H1 (cell line): ENCODE measurements around the gene CAPN2. TPM values are rescaled to one million over a fixed set of nuclear protein-coding genes. Genes with fewer than 3 reads are reported as not detected.

Experiments
- CTCF ChIA-PET: fragments of 300-600 bp; sonication (Branson Sonifier 250); formaldehyde crosslinking; loops from one replicate; lab custom pipeline; 2021; ENCODE audit not compliant: partially characterized antibody; lab: Charles Lee
- POLR2A ChIA-PET: fragments of 300-600 bp; sonication (Branson Sonifier 250); formaldehyde crosslinking; loops from one replicate; lab custom pipeline; 2021; ENCODE audit warnings: inconsistent platforms; ENCODE audit not compliant: partially characterized antibody; lab: Charles Lee
- DNase-seq, 2 experiments: peaks; one replicate each; pipeline versions ENCODE4 v3.0.0 to v3.0.0-alpha.2; 2010 to 2022; ENCODE audit warnings: low spot score in 2 of 2, low read depth in 1 of 2, mixed read lengths in 1 of 2
- FAIRE-seq: peaks from 2 replicates; lab custom pipeline; 2011; peaks lifted over from hg19 to GRCh38; lab: Jason Lieb, UNC
- H2AFZ ChIP-seq: 2 replicates; pipeline ENCODE4 v1.8.1; 2012; ENCODE audit warnings: low read length, inconsistent platforms
- H2AK5ac ChIP-seq: 2 replicates; pipeline ENCODE4 v1.6.1; 2013; ENCODE audit warnings: low read depth, low read length
- H2BK120ac ChIP-seq: replicated peaks from 2 replicates; pipeline ENCODE3; 2013; ENCODE audit warnings: low read depth, low read length, inconsistent platforms
- H2BK12ac ChIP-seq: 2 replicates; pipeline ENCODE4 v1.6.1; 2013; ENCODE audit warnings: low read depth, low read length
- H2BK15ac ChIP-seq: 2 replicates; pipeline ENCODE4 v1.6.1; 2013; ENCODE audit warnings: low read length
- H2BK20ac ChIP-seq: 2 replicates; pipeline ENCODE4 v1.6.1; 2013; ENCODE audit warnings: low read length
- H2BK5ac ChIP-seq: 2 replicates; pipeline ENCODE4 v1.6.1; 2013; ENCODE audit warnings: low read depth, low read length
- H3K14ac ChIP-seq: 2 replicates; pipeline ENCODE4 v1.6.1; 2013; ENCODE audit warnings: inconsistent platforms; ENCODE audit not compliant: insufficient read length
- H3K18ac ChIP-seq: 2 replicates; pipeline ENCODE4 v1.6.1; 2013; ENCODE audit warnings: low read length; ENCODE audit errors: extremely low read depth
- H3K23ac ChIP-seq: 2 replicates; pipeline ENCODE4 v1.6.1; 2013; ENCODE audit warnings: inconsistent platforms; ENCODE audit not compliant: insufficient read length
- H3K23me2 ChIP-seq: 2 replicates; pipeline ENCODE4 v1.6.1; 2013; ENCODE audit warnings: low read depth, low read length
- H3K27ac ChIP-seq: 2 replicates; pipeline ENCODE4 v1.6.1; 2011; ENCODE audit warnings: low read depth, low read length, inconsistent platforms
- H3K27me3 ChIP-seq, 4 experiments: replicated peaks in 1 of 4; 1 replicate in 1 of 4; 2 replicates in 3 of 4; pipeline versions ENCODE4 v1.6.1 to v1.8.1; 2011 to 2013; ENCODE audit warnings: low read length in 3 of 4, mild to moderate bottlenecking in 3 of 4, inconsistent platforms in 2 of 4, mixed read lengths in 2 of 4, moderate library complexity in 1 of 4; ENCODE audit not compliant: control insufficient read depth in 3 of 4, insufficient read depth in 3 of 4; ENCODE audit errors: extremely low read depth in 1 of 4
- H3K36me3 ChIP-seq, 4 experiments: 2 replicates each; pipeline versions ENCODE4 v1.6.1 to v1.8.1; 2011 to 2013; ENCODE audit warnings: mild to moderate bottlenecking in 4 of 4, low read length in 3 of 4, moderate library complexity in 2 of 4, control low read depth in 1 of 4, inconsistent platforms in 1 of 4; ENCODE audit not compliant: insufficient read depth in 4 of 4, control insufficient read depth in 2 of 4
- H3K4ac ChIP-seq: replicated peaks from 2 replicates; pipeline ENCODE3; 2013; ENCODE audit warnings: low read length, low read depth, mixed read lengths, inconsistent platforms; ENCODE audit not compliant: insufficient read length
- H3K4me1 ChIP-seq, 4 experiments: replicated peaks in 1 of 4; 1 replicate in 1 of 4; 2 replicates in 3 of 4; pipeline versions ENCODE4 v1.6.1 to v1.8.1; 2011 to 2013; ENCODE audit warnings: low read length in 3 of 4, inconsistent platforms in 2 of 4, mixed read lengths in 1 of 4; ENCODE audit not compliant: insufficient read depth in 4 of 4, control insufficient read depth in 3 of 4
- H3K4me2 ChIP-seq, 2 experiments: 2 replicates each; pipeline versions ENCODE4 v1.6.1 to v1.8.1; 2011 to 2013; ENCODE audit warnings: low read depth in 2 of 2, low read length in 2 of 2, control low read depth in 1 of 2, inconsistent platforms in 1 of 2, mild to moderate bottlenecking in 1 of 2; ENCODE audit not compliant: insufficient read depth in 1 of 2
- H3K4me3 ChIP-seq, 4 experiments: fragments of 200-600, 300-600 bp in 1 of 4; sonication (generic), shearing (Covaris generic), sonication (Bioruptor Twin) in 1 of 4; 2 replicates each; pipeline versions ENCODE4 v1.5.1 to v1.8.1; 2011 to 2016; ENCODE audit warnings: low read length in 4 of 4, low read depth in 3 of 4, control low read depth in 2 of 4, inconsistent platforms in 2 of 4, mild to moderate bottlenecking in 2 of 4, mixed read lengths in 1 of 4, moderate library complexity in 1 of 4; ENCODE audit not compliant: insufficient read depth in 2 of 4; ENCODE audit errors: extremely low read depth in 1 of 4
- H3K56ac ChIP-seq: replicated peaks from 2 replicates; pipeline ENCODE3; 2013; ENCODE audit warnings: low read depth, mild to moderate bottlenecking, mixed read lengths, low read length, inconsistent platforms; ENCODE audit not compliant: insufficient read length
- H3K79me1 ChIP-seq: 2 replicates; pipeline ENCODE4 v1.6.1; 2013; ENCODE audit warnings: low read depth, low read length, control low read depth
- H3K79me2 ChIP-seq, 2 experiments: 2 replicates each; pipeline versions ENCODE4 v1.6.1 to v1.8.1; 2012 to 2013; ENCODE audit warnings: low read length in 2 of 2, mild to moderate bottlenecking in 2 of 2, inconsistent platforms in 1 of 2; ENCODE audit not compliant: insufficient read depth in 2 of 2, control insufficient read depth in 1 of 2
- H3K9ac ChIP-seq, 4 experiments: replicated peaks in 1 of 4; 1 replicate in 1 of 4; 2 replicates in 3 of 4; pipeline versions ENCODE4 v1.6.1 to v1.8.1; 2011 to 2013; ENCODE audit warnings: low read depth in 3 of 4, low read length in 3 of 4, control low read depth in 2 of 4, mild to moderate bottlenecking in 2 of 4, moderate library complexity in 2 of 4, inconsistent platforms in 1 of 4; ENCODE audit errors: extremely low read depth in 1 of 4
- H3K9me3 ChIP-seq, 2 experiments: 2 replicates each; pipeline versions ENCODE4 v1.6.1 to v1.8.1; 2012 to 2013; ENCODE audit warnings: mild to moderate bottlenecking in 2 of 2, moderate library complexity in 2 of 2, control low read depth in 1 of 2, inconsistent platforms in 1 of 2, low read depth in 1 of 2, low read length in 1 of 2, mixed read lengths in 1 of 2; ENCODE audit not compliant: insufficient read depth in 2 of 2
- H4K20me1 ChIP-seq, 2 experiments: replicated peaks in 1 of 2; 2 replicates each; pipeline versions ENCODE3 to v1.8.1; 2011 to 2013; ENCODE audit warnings: inconsistent platforms in 2 of 2, low read length in 2 of 2, mild to moderate bottlenecking in 1 of 2; ENCODE audit not compliant: insufficient read depth in 2 of 2, control insufficient read depth in 1 of 2
- H4K5ac ChIP-seq: 2 replicates; pipeline ENCODE4 v1.6.1; 2013; ENCODE audit warnings: low read length, low read depth, mixed read lengths, inconsistent platforms; ENCODE audit not compliant: insufficient read length
- H4K8ac ChIP-seq: 2 replicates; pipeline ENCODE4 v1.8.0; 2013; ENCODE audit warnings: mild to moderate bottlenecking, moderate library complexity, low read length, inconsistent platforms; ENCODE audit not compliant: insufficient read depth; ENCODE audit errors: extremely low read depth
- H4K91ac ChIP-seq: replicated peaks from 2 replicates; pipeline ENCODE3; 2013; ENCODE audit warnings: low read length, mixed read lengths, inconsistent platforms; ENCODE audit not compliant: insufficient read length
- CREB1 ChIP-seq: IDR thresholded peaks from 2 replicates; pipeline ENCODE4 v1.6.1; 2012; ENCODE audit warnings: inconsistent platforms
- SRF ChIP-seq: IDR thresholded peaks from 2 replicates; pipeline ENCODE4 v1.6.1; 2011; ENCODE audit warnings: mild to moderate bottlenecking, low read depth, low read length, moderate library complexity
- WGBS, 2 experiments: shearing (Covaris generic) in 1 of 2; methylation state at CpG; one replicate each; pipeline versions ENCODE4 v1.1.6 to v1.1.7; 2013 to 2015; ENCODE audit warnings: low lambda C conversion rate in 2 of 2, mixed read lengths in 2 of 2, inconsistent platforms in 1 of 2, low coverage in 1 of 2, missing lambda C conversion rate in 1 of 2; ENCODE audit not compliant: insufficient replicate concordance in 2 of 2, insufficient coverage in 1 of 2, insufficient read length in 1 of 2; ENCODE audit errors: extremely low coverage in 1 of 2, missing lambda C conversion rate in 1 of 2; 5-methylcytosine and 5-hydroxymethylcytosine counted together
- polyA plus RNA-seq, 7 experiments: library from polyadenylated mRNA; depleted of rRNA in 3 of 7; stranded (reverse) in 5 of 7; unstranded in 2 of 7; fragments of >200 nt in 5 of 7; fragments of 200-250 nt in 2 of 7; gene quantifications; 1 replicate in 5 of 7; 2 replicates in 1 of 7; 4 replicates in 1 of 7; pipeline versions ENCODE4 v1.2.1 to v1.2.3, GENCODE V29; 2011 to 2013; ENCODE audit warnings: missing spikeins in 2 of 7, mixed read lengths in 2 of 7
- total RNA-seq: library from RNA; stranded (reverse); fragmentation: NEBNext Ultra II Directional; extraction: Animal tissue kit (Norgen Biotek cat#: 25700); gene quantifications from 2 replicates; pipeline ENCODE4 v1.2.1, GENCODE V29; 2021

The CAPN2 gene
- total and polyA plus RNA-seq, 2 of the 8 experiments (the other 6 are each of a cell fraction or from before 2014, with no cell fraction given): 9.2 to 10.3 TPM

DNA sequence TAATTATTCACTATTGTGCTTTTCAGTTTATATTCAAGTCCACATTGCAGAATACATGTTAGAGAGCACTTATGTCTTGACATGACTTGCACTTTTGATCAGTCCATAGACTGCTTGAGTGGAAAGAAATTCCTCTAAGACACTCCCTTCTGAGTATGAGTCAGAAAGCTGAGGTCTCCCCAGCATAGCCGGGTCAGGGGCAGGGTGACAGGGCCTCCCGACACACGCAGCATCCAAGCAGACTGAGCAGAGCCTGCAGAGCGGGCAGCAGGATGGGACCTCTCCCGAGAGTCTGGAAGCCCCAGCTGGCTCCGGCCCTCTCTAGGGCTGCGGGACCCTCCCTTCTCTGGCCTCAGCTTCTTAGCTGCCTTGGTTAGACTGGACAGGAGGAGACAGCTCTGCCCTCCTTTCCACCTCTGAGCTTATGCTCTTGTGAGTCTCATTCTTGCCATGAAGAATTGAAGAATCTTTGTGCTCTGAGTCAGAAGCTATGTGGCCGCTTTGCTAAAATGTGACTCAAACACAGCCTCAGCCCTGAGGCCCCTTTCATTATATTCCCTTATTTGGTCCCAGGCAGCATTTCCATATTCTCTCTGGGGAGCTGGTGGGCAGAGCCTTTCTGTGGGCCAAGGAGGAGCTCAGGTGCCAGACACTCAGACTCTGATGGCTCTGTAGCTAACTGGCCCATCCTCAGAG, 11.2 kb upstream of the CAPN2 start:
- no peaks in the 10 kb centered on the region for H3K9me3 ChIP-seq
- H4K5ac ChIP-seq: no peak overlapping the region
- no peak overlapping the region for H3K18ac ChIP-seq
- H3K27me3 ChIP-seq: no peaks in the 10 kb centered on the region
- H4K20me1 ChIP-seq: no peaks in the 10 kb centered on the region
- ChIA-PET POLR2A (interaction anchor here (1.2 to 1.6 kb wide), 2 partner anchors 10 to 47 kb away, joined by 3 to 5 read pairs; no protein-coding TSS in a partner anchor), CTCF (interaction anchor here (0.6 to 5.8 kb wide), 8 partner anchors 17 to 559 kb away, joined by 3 to 67 read pairs (median 4); partner anchors contain the start of gene TLR5)
- peak overlapping the region; percentile 58; the same call in 1 of the 2 replicates for H4K8ac ChIP-seq
- H3K4me3 ChIP-seq: no peak overlapping the region
- no peaks in the 10 kb centered on the region for H3K23me2 ChIP-seq
- no peak overlapping the region for H3K27ac ChIP-seq
- H2BK12ac ChIP-seq: no peak overlapping the region
- no peak overlapping the region for H2BK15ac ChIP-seq
- WGBS, 2 experiments: 80% methylated on average over 8 of the region's 8 CpGs; no CpG with 5 or more reads in 1 of the 2 experiments
- TF ChIP-seq CREB1 (no peak), SRF (peak; percentile 46; the same call in 1 of the 2 replicates)
- H3K79me1 ChIP-seq: no peaks in the 10 kb centered on the region
- H2BK120ac ChIP-seq: no peak overlapping the region
- H2AFZ ChIP-seq: 0 out of 2 replicates have a peak overlapping the region, but pooled peaks have one; percentile 16
- H2BK5ac ChIP-seq: no peak overlapping the region
- H2BK20ac ChIP-seq: no peak overlapping the region
- no peaks in the 10 kb centered on the region for H3K79me2 ChIP-seq
- H3K4ac ChIP-seq: no peak overlapping the region
- H3K4me1 ChIP-seq: peaks cover 0 to 2% (median 0%) of the 10 kb centered on the region in 4 experiments; a peak in 2 of 7 replicates
- 0 out of 7 replicates have a peak overlapping the region, but pooled peaks of 1 of the 4 experiments have one; percentile 29 for H3K9ac ChIP-seq
- H3K4me2 ChIP-seq: no peak overlapping the region
- H4K91ac ChIP-seq: no peak overlapping the region
- H2AK5ac ChIP-seq: no peak overlapping the region
- no peak for FAIRE-seq
- no peak overlapping the region for H3K14ac ChIP-seq
- H3K23ac ChIP-seq: no peak overlapping the region
- no peaks in the 10 kb centered on the region for H3K36me3 ChIP-seq
- no peak overlapping the region for H3K56ac ChIP-seq
- DNase-seq: no peak
